T-helper 1 cell treated with Interleukin-12 subunit alpha and Interleukin-12 subunit beta and Interleukin-4 antibody, amounts not matched to agents 30 μg/mL and 1 μg/mL, for 36 hours (primary cell): ENCODE measurements around the gene CSF1R.
"Not testable (repeated sequence)": the region's sequence is repeated elsewhere in the genome, so short reads cannot be mapped to it uniquely, and the experiment has no call there.

Experiments
- H3K27ac Mint-ChIP-seq: one replicate; pipeline ENCODE4 v1.8.0; 2021; ENCODE audit warnings: mild to moderate bottlenecking, mixed read lengths
- H3K27me3 Mint-ChIP-seq: one replicate; pipeline ENCODE4 v1.8.0; 2021; ENCODE audit warnings: low read depth, mixed read lengths
- H3K36me3 Mint-ChIP-seq: one replicate; pipeline ENCODE4 v1.8.0; 2021; ENCODE audit warnings: low read depth, mixed read lengths
- H3K4me1 Mint-ChIP-seq: one replicate; pipeline ENCODE4 v1.8.0; 2021; ENCODE audit warnings: low read depth, mixed read lengths
- H3K4me3 Mint-ChIP-seq: one replicate; pipeline ENCODE4 v1.8.0; 2021; ENCODE audit warnings: mild to moderate bottlenecking, moderate library complexity, mixed read lengths
- H3K9me3 Mint-ChIP-seq: one replicate; pipeline ENCODE4 v1.8.0; 2021; ENCODE audit warnings: mixed read lengths

The CSF1R gene

GRCh38 chr5:150028047-150028446 lies 58.3 kb downstream of the CSF1R start:
- peaks cover 38% of the 10 kb centered on the region for H3K36me3 Mint-ChIP-seq
- not testable (repeated sequence) for H3K4me1 Mint-ChIP-seq, H3K4me3 Mint-ChIP-seq, H3K27ac Mint-ChIP-seq, H3K9me3 Mint-ChIP-seq, H3K27me3 Mint-ChIP-seq

DNA sequence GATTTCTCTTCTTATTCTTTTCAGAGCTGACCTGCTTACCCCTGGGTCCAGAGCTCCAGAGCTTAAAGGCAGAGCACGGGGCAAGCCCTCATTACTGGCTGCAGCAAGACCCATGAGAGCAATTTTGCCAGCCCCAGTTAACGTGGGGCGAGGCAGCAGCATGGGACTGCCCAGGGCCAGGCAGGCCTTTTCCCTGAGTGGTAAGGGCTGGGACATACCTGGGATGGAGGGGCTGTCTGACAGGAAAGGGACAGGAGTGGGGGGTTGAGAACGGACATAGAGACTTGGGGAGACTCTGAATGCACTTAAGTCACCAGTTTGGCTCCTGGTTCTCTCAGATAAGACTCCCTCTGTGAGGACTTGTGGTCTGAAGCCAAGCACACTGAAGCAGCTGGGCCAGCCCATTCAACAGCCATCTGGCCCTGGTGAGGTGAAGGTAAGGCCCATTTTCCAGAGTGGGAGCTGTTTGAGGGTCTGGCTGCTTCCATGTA lies 59.6 kb downstream of the CSF1R start:
- Mint-ChIP-seq H3K27ac (no peak overlapping the region), H3K4me1 (peaks cover 6% of the 10 kb centered on the region), H3K27me3 (no peaks in the 10 kb centered on the region), H3K36me3 (peaks cover 42% of the 10 kb centered on the region), H3K9me3 (no peaks in the 10 kb centered on the region), H3K4me3 (no peak overlapping the region)

GRCh38 chr5:150024346-150024984 lies 61.9 kb downstream of the CSF1R start:
- Mint-ChIP-seq H3K27ac (no peak overlapping the region), H3K4me1 (peaks cover 13% of the 10 kb centered on the region), H3K4me3 (no peak overlapping the region), H3K9me3 (no peaks in the 10 kb centered on the region), H3K36me3 (peaks cover 44% of the 10 kb centered on the region), H3K27me3 (no peaks in the 10 kb centered on the region)

DNA sequence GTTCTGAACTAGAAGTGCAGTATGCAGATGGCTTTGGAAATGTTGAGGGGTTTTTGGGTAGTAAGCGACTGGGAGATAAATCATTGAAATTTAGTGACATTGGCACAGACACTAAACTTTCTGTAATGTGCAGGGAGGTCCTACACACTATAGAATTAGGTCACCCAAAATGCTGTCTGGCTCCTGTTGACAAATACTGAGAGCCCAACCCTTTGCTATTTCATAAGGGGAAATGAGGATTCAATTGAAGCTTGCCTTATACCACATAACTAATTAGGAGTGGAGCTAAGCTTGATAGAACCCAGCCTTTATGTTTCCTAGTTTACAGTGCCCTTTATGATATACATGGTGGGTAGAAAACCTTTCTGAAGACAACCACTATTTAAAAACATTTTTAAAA lies 63.2 kb downstream of the CSF1R start:
- Mint-ChIP-seq H3K36me3 (peaks cover 54% of the 10 kb centered on the region), H3K4me3 (no peak overlapping the region), H3K27ac (no peak overlapping the region), H3K27me3 (no peaks in the 10 kb centered on the region), H3K4me1 (peaks cover 18% of the 10 kb centered on the region), H3K9me3 (no peaks in the 10 kb centered on the region)

GRCh38 chr5:150022681-150023080 lies 63.7 kb downstream of the CSF1R start:
- Mint-ChIP-seq H3K27me3 (no peaks in the 10 kb centered on the region), H3K36me3 (peaks cover 50% of the 10 kb centered on the region), H3K4me1 (peaks cover 18% of the 10 kb centered on the region), H3K27ac (no peak overlapping the region), H3K4me3 (no peak overlapping the region), H3K9me3 (no peaks in the 10 kb centered on the region)

DNA sequence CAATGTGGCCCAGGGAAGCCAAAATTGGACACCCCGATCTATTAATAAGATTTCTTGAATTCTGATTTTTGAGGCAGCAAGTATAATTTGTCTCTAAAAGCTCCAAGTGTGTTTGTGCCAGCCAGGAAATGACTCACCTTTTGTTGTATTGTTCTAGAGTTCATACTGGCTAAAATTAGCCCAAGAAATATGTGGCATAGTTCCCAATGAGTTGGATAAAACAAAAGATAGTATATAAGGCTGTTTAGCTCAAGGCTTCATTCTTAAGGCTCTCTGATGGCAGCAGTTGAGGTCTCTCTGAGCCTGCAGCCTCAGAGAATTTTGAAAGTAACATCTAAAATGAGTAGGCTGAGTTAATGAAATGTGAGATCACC lies 64.2 kb downstream of the CSF1R start:
- Mint-ChIP-seq H3K27me3 (no peaks in the 10 kb centered on the region), H3K4me3 (no peak overlapping the region), H3K9me3 (no peaks in the 10 kb centered on the region), H3K4me1 (peaks cover 18% of the 10 kb centered on the region), H3K36me3 (peaks cover 54% of the 10 kb centered on the region), H3K27ac (peak overlapping the region; percentile 52)

DNA sequence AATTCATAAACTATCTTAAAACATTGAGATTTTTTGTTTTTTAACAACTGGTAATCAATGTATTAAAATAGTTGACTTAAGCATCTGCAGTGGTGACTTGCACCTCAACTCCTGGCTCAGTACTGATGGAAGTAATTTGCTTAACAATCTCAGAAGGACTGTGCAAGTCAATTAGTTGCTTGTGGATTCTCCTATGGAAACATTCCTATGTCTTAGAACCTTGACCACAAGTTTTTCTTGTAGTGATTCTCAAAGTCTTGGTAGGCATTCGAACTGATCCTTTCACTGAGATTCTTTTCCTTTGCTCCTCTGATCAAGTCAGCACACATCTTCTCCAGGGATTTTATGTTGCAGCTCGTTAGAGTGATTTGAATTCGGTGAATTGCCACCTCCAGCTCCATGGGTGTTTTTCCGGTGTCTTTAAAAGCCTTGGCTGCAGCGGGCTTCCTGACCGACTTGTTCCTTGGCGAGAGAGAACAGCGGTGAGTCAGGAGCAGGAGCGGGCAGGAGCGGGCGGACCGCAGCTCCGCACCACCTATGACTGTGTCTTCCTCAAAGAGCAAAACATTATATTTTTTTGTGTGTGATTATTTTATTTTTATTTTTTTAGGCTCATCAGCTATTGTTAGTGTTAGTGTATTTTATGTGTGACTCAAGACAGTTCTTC lies 64.7 kb downstream of the CSF1R start:
- H3K9me3 Mint-ChIP-seq = no peaks in the 10 kb centered on the region
- no peaks in the 10 kb centered on the region for H3K27me3 Mint-ChIP-seq
- H3K36me3 Mint-ChIP-seq = peaks cover 55% of the 10 kb centered on the region
- H3K4me1 Mint-ChIP-seq = peaks cover 18% of the 10 kb centered on the region
- no peak overlapping the region for H3K4me3 Mint-ChIP-seq
- peak overlapping the region; percentile 52 for H3K27ac Mint-ChIP-seq

GRCh38 chr5:150020249-150020648 lies 66.1 kb downstream of the CSF1R start:
- H3K4me3 Mint-ChIP-seq = no peak overlapping the region
- H3K27ac Mint-ChIP-seq = peak overlapping the region; percentile 34
- peaks cover 59% of the 10 kb centered on the region for H3K36me3 Mint-ChIP-seq
- H3K4me1 Mint-ChIP-seq = peaks cover 18% of the 10 kb centered on the region
- peaks cover 7% of the 10 kb centered on the region for H3K9me3 Mint-ChIP-seq
- no peaks in the 10 kb centered on the region for H3K27me3 Mint-ChIP-seq

GRCh38 chr5:150017226-150018005 lies 68.9 kb downstream of the CSF1R start:
- H3K4me1 Mint-ChIP-seq = peaks cover 18% of the 10 kb centered on the region
- no peak overlapping the region for H3K4me3 Mint-ChIP-seq
- peaks cover 77% of the 10 kb centered on the region for H3K36me3 Mint-ChIP-seq
- H3K9me3 Mint-ChIP-seq = peaks cover 16% of the 10 kb centered on the region
- H3K27ac Mint-ChIP-seq = no peak overlapping the region
- H3K27me3 Mint-ChIP-seq = no peaks in the 10 kb centered on the region

DNA sequence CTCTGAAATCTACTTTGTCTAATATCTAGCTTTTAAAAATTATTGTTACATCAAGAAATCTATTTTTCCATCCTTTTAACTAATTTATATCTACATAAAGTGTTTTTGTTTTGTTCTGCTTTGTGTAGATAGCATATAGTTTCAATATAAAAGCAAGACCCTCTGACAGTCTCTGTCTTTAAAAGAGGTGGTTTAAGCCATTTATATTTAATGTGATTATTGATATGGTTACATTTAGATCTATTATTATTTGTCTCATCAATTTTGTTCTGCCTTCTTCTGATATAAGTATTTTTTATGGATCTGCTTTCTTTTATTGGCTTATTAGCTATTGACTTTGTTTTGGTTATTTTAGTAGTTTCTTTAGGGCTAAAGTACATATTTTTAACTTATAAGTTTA lies 69.8 kb downstream of the CSF1R start:
- Mint-ChIP-seq H3K9me3 (peaks cover 16% of the 10 kb centered on the region), H3K36me3 (peaks cover 72% of the 10 kb centered on the region), H3K4me3 (no peak overlapping the region), H3K27ac (no peak overlapping the region), H3K4me1 (peaks cover 10% of the 10 kb centered on the region), H3K27me3 (no peaks in the 10 kb centered on the region)

GRCh38 chr5:150015415-150015814 lies 70.9 kb downstream of the CSF1R start:
- H3K27me3 Mint-ChIP-seq = no peaks in the 10 kb centered on the region
- no peak overlapping the region for H3K27ac Mint-ChIP-seq
- H3K36me3 Mint-ChIP-seq = peaks cover 72% of the 10 kb centered on the region
- peaks cover 9% of the 10 kb centered on the region for H3K4me1 Mint-ChIP-seq
- H3K4me3 Mint-ChIP-seq = no peak overlapping the region
- peaks cover 16% of the 10 kb centered on the region for H3K9me3 Mint-ChIP-seq

DNA sequence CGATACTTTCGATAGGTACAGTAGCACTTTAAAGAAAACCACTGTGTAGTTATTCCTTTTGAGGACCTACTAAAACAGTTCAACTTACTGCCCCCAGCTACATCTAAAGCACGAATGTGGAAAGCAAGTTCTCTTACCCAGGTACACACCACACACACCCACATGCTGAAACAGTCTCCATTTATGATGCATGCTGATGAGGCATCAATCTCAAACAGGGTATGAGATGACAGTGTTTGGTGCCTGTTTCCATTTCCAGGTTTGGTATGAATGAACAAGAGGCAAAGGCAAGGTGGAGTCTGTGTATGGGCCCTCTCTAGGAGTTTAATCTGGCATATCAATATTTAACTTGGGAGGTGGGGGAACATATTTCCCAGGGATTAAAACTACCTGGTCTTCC lies 71.9 kb downstream of the CSF1R start:
- Mint-ChIP-seq H3K4me3 (no peak overlapping the region), H3K27ac (no peak overlapping the region), H3K36me3 (peaks cover 72% of the 10 kb centered on the region), H3K27me3 (no peaks in the 10 kb centered on the region), H3K4me1 (peaks cover 6% of the 10 kb centered on the region), H3K9me3 (peaks cover 16% of the 10 kb centered on the region)

- peaks cover 69% of the 10 kb centered on the region for H3K36me3 Mint-ChIP-seq
- peaks cover 4% of the 10 kb centered on the region for H3K4me1 Mint-ChIP-seq
- no peak overlapping the region for H3K27ac Mint-ChIP-seq
- H3K27me3 Mint-ChIP-seq = no peaks in the 10 kb centered on the region
- H3K9me3 Mint-ChIP-seq = peaks cover 16% of the 10 kb centered on the region
- no peak overlapping the region for H3K4me3 Mint-ChIP-seq
Observed at GRCh38 chr5:150013931-150014330, 72.4 kb downstream of the CSF1R start.

DNA sequence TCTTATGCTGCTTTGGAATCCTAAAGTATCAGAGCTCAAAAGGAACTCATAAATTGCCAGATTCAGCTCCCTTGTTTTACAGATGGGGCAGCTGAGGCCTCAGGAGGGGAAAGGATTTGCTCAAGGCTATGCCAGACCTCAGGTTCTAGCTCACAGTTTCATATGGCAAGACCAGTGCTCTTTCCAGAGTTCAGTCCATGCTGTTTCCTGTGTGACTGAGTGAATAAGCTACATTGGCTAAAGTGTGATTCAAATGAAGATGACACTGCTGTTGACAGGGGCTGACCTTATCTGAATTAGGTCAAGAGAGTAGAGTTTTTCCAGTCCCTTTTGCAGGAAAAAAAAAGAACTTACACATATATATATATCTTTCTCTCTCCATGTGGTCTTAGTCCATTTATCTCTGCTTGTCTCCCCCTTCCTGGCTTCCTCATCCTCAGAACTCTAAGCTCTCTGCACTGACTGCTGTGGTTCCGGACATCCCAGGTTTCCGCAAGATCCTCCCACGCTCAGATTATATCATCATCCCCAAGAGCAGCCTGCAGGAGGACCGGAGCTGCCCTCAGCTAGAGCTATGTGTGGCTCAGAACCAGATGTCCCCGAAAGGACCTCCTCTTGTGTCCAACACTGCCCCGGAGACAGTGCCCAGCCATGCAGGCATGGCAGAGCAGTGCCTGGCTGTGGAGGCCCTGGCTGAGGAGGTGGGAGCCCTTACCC lies 76.5 kb downstream of the CSF1R start:
- Mint-ChIP-seq H3K27ac (no peak overlapping the region), H3K9me3 (peaks cover 6% of the 10 kb centered on the region), H3K4me1 (peaks cover 12% of the 10 kb centered on the region), H3K4me3 (no peak overlapping the region), H3K27me3 (no peaks in the 10 kb centered on the region), H3K36me3 (peaks cover 55% of the 10 kb centered on the region)
